ENCODE data around the gene E2F3. TPM values are rescaled to one million over a fixed set of nuclear protein-coding genes. Genes with fewer than 3 reads are reported as not detected.

E2F3 gene
- total RNA-seq, 1 experiment from 2014 or later, result 30.2 TPM

DNA sequence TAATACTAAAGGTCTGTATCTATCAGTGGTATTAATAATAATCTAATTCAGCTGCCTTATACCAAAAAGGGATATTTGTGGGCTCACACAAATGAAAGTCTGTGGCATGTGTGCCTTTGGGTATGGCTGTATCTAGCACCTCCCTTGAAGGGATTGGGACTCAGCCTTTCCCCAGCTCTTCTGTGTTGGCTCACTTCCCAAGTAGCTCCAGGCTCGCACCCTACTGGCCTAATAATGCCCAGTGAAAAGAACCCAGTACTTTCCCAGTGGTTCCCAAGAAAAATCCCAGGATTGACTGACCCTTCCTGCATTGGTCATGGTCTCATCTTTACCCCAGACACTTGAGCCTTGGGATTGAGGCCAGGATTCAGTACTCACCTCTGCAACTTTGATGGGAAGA, 71.8 kb downstream of the E2F3 start:
- Mint-ChIP-seq H3K27me3 (ENCODE audit: low read depth) (no peaks in the 10 kb centered on the region), H3K4me3 (no peak overlapping the region), H3K9me3 (no peaks in the 10 kb centered on the region), H3K27ac (0 out of 2 replicates have a peak overlapping the region, but pooled peaks have one; percentile 1), H3K4me1 (peaks cover 10% of the 10 kb centered on the region), H3K36me3 (peaks cover 9% of the 10 kb centered on the region)
- ChIA-PET POLR2A (interaction anchor here (0.6 to 1.2 kb wide), 2 partner anchors 11 to 70 kb away, joined by 4 to 5 read pairs; no protein-coding TSS in a partner anchor), CTCF (interaction anchor here (0.6 kb wide), 1 partner anchor 26 kb away, joined by 6 read pairs; no protein-coding TSS in a partner anchor)
- ATAC-seq (peak; percentile 54), DNase-seq (ENCODE audit: low spot score) (no peak)
- TF ChIP-seq SMAD4 (CRISPR knock-in tag; IDR thresholded peaks at IDR 0.05), result no peak
- TF ChIP-seq NFATC4 (CRISPR knock-in tag; IDR thresholded peaks at IDR 0.05), result no peak
- no peak for TF ChIP-seq KAT7 (CRISPR knock-in tag; IDR thresholded peaks at IDR 0.05; ENCODE audit: borderline replicate concordance)
- TF ChIP-seq, protein P1, sequence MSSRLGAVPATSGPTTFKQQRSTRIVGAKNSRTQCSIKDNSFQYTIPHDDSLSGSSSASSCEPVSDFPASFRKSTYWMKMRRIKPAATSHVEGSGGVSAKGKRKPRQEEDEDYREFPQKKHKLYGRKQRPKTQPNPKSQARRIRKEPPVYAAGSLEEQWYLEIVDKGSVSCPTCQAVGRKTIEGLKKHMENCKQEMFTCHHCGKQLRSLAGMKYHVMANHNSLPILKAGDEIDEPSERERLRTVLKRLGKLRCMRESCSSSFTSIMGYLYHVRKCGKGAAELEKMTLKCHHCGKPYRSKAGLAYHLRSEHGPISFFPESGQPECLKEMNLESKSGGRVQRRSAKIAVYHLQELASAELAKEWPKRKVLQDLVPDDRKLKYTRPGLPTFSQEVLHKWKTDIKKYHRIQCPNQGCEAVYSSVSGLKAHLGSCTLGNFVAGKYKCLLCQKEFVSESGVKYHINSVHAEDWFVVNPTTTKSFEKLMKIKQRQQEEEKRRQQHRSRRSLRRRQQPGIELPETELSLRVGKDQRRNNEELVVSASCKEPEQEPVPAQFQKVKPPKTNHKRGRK (CRISPR knock-in tag; IDR thresholded peaks at IDR 0.05; ENCODE audit: borderline replicate concordance), result no peak
- no peak for TF ChIP-seq ESRRA (CRISPR knock-in tag; IDR thresholded peaks at IDR 0.05; ENCODE audit: borderline replicate concordance)
- TF ChIP-seq, protein P2, sequence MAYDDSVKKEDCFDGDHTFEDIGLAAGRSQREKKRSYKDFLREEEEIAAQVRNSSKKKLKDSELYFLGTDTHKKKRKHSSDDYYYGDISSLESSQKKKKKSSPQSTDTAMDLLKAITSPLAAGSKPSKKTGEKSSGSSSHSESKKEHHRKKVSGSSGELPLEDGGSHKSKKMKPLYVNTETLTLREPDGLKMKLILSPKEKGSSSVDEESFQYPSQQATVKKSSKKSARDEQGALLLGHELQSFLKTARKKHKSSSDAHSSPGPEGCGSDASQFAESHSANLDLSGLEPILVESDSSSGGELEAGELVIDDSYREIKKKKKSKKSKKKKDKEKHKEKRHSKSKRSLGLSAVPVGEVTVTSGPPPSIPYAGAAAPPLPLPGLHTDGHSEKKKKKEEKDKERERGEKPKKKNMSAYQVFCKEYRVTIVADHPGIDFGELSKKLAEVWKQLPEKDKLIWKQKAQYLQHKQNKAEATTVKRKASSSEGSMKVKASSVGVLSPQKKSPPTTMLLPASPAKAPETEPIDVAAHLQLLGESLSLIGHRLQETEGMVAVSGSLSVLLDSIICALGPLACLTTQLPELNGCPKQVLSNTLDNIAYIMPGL (CRISPR knock-in tag; IDR thresholded peaks at IDR 0.05), result no peak
- no peak for TF ChIP-seq RORB (CRISPR knock-in tag; IDR thresholded peaks at IDR 0.05)
- TF ChIP-seq ZNF416 (CRISPR knock-in tag; IDR thresholded peaks at IDR 0.05), result no peak
- TF ChIP-seq ZNF396 (CRISPR knock-in tag; IDR thresholded peaks at IDR 0.05; ENCODE audit: borderline replicate concordance), result no peak
- TF ChIP-seq TP53 (CRISPR knock-in tag; IDR thresholded peaks at IDR 0.05), result no peak
- TF ChIP-seq, protein P3, sequence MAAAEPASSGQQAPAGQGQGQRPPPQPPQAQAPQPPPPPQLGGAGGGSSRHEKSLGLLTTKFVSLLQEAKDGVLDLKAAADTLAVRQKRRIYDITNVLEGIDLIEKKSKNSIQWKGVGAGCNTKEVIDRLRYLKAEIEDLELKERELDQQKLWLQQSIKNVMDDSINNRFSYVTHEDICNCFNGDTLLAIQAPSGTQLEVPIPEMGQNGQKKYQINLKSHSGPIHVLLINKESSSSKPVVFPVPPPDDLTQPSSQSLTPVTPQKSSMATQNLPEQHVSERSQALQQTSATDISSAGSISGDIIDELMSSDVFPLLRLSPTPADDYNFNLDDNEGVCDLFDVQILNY (CRISPR knock-in tag; IDR thresholded peaks at IDR 0.05), result no peak
- TF ChIP-seq, protein P4, sequence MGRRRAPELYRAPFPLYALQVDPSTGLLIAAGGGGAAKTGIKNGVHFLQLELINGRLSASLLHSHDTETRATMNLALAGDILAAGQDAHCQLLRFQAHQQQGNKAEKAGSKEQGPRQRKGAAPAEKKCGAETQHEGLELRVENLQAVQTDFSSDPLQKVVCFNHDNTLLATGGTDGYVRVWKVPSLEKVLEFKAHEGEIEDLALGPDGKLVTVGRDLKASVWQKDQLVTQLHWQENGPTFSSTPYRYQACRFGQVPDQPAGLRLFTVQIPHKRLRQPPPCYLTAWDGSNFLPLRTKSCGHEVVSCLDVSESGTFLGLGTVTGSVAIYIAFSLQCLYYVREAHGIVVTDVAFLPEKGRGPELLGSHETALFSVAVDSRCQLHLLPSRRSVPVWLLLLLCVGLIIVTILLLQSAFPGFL (CRISPR knock-in tag; IDR thresholded peaks at IDR 0.05; ENCODE audit: borderline replicate concordance), result no peak
- no peak for TF ChIP-seq JAZF1 (CRISPR knock-in tag; IDR thresholded peaks at IDR 0.05)
- no peak for TF ChIP-seq FOXJ3 (CRISPR knock-in tag; IDR thresholded peaks at IDR 0.05; ENCODE audit: borderline replicate concordance)
- no peak for TF ChIP-seq ZNF263 (CRISPR knock-in tag; IDR thresholded peaks at IDR 0.05; ENCODE audit: low read depth)

DNA sequence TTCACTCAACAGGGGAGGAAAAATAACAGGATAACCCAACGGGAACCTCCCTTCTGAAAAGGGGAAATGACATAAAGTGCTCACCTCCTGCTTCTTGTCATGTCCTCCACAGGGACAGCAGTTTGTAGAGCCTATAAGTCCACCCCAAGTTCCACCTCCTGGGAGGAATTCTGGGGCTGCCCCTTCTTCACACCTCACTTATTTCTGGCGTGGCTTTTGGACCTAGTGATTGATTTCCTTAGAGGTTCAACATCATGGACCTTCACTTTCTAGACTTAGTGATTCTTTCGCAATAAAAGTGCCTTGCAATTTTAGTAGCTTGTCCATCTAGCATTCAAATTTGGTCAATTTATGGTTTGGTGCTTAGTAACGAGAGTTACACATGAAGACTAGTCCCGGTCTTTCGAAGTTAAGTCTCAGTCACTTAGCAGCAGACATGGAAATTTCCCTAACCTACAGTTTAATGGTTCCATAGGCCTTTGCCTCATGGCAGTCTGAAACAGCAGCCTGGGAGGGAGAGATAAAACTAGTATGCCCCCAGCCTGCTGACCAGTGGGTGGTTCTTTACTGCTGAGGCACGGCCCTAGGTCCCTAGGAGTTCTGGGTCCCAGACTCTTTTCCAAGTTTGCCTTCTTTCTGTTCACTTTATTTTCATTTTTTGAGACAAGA, 73.3 kb downstream of the E2F3 start:
- CTCF ChIA-PET, result no interaction called here
- POLR2A ChIA-PET, result no interaction called here
- Mint-ChIP-seq H3K4me1 (peaks cover 2% of the 10 kb centered on the region), H3K4me3 (no peak overlapping the region), H3K36me3 (peaks cover 11% of the 10 kb centered on the region), H3K9me3 (no peaks in the 10 kb centered on the region), H3K27me3 (ENCODE audit: low read depth) (no peaks in the 10 kb centered on the region), H3K27ac (no peak overlapping the region)
- ATAC-seq (no peak), DNase-seq (ENCODE audit: low spot score) (no peak)
- TF ChIP-seq, protein P5, sequence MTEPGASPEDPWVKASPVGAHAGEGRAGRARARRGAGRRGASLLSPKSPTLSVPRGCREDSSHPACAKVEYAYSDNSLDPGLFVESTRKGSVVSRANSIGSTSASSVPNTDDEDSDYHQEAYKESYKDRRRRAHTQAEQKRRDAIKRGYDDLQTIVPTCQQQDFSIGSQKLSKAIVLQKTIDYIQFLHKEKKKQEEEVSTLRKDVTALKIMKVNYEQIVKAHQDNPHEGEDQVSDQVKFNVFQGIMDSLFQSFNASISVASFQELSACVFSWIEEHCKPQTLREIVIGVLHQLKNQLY (CRISPR knock-in tag; IDR thresholded peaks at IDR 0.05), result no peak
- TF ChIP-seq, protein P6, sequence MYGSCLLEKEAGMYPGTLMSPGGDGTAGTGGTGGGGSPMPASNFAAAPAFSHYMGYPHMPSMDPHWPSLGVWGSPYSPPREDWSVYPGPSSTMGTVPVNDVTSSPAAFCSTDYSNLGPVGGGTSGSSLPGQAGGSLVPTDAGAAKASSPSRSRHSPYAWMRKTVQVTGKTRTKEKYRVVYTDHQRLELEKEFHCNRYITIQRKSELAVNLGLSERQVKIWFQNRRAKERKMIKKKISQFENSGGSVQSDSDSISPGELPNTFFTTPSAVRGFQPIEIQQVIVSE (CRISPR knock-in tag; IDR thresholded peaks at IDR 0.05; ENCODE audit: borderline replicate concordance), result no peak

Measured in WTC11 (cell line).